ENCODE results near the gene CD86.
"Not testable (repeated sequence)": the region's sequence is repeated elsewhere in the genome, so short reads cannot be mapped to it uniquely, and the experiment has no call there.

Gene CD86

DNA sequence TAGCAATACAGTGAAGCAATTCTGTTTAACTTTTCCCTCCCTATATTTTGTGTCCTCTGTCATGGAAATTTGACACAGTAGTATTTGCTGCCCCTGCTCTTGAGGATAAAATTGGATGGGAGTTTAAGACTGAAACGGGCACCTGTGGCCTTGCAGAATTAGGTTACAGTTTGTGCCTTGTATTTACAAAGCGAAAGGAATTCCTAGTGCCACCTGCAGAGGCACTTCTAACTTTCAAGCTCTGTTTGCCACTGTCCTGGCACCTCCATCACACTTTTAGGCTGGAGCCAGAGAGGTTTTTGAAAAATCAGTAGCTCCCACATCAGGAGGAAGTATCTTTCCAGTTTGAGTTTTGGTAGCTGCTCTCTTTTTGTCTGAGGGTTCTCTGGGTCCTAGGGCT, 39.5 kb downstream of the CD86 start:
- no peak for DNase-seq

- no peak for DNase-seq
Measured at GRCh38 chr3:122097141-122097540, 42.0 kb downstream of the CD86 start.

DNA sequence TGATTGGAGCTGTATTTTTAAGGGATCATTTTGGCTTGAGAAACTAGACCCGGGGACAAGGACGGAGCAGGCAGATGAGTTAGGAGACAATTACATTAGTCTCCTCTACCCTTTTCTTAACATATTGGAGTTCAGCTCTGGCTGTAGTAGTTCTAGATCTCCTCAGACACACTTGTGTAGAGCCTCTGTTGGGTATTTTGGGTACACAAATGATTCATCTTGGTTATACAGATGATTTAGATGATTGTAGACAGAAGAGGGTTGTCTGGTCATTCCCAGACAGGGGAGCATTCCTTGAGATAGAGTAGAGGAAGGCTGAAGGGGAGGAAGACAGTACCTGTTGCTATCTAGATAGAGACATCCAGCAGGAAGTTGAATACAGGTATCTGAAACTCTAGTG, 43.4 kb downstream of the CD86 start:
- no peak for DNase-seq

DNA sequence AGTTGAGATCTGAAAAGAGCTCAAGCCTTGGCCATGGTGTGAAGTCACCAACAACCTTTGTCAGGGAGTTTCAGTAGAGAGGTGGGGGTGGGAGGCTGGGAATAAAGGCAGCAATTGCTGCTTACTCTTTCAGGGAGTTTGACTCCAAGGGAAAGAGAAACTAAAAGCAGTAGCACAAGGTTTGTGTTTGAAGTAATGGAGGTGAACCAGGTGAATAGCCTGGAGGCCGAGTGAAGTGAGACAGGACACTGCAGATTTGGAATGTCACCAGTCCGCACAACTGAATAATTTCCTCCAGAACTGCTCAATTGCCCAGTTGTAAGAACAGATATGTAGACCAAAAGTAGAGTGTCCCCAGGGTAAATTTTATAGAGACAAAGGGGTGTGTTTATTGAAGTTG, 44.1 kb downstream of the CD86 start:
- DNase-seq = no peak

- DNase-seq = no peak
Measured at GRCh38 chr3:122100083-122100482, 44.9 kb downstream of the CD86 start.

GRCh38 chr3:122100591-122101463, 45.7 kb downstream of the CD86 start:
- peak; percentile 51 for DNase-seq

DNA sequence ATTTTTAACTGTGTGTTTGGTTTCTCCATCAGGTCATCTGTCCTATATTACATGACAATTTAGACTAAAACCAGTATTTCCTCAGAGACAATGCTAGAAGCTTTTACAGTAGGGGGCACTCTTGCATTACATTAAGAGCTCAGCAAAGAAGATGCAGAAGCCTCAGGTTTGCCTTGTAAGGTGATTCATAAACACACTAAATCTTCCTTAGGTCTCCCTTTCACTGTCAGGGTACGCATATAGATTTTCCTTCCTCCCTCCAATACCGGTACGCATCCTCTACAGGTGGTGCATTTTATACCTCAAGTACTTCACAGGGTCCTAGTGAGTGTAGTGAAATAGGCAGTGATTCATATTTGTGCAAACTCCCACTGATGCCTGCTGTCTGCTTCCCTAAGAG, 46.5 kb downstream of the CD86 start:
- DNase-seq = peak; percentile 45

DNA sequence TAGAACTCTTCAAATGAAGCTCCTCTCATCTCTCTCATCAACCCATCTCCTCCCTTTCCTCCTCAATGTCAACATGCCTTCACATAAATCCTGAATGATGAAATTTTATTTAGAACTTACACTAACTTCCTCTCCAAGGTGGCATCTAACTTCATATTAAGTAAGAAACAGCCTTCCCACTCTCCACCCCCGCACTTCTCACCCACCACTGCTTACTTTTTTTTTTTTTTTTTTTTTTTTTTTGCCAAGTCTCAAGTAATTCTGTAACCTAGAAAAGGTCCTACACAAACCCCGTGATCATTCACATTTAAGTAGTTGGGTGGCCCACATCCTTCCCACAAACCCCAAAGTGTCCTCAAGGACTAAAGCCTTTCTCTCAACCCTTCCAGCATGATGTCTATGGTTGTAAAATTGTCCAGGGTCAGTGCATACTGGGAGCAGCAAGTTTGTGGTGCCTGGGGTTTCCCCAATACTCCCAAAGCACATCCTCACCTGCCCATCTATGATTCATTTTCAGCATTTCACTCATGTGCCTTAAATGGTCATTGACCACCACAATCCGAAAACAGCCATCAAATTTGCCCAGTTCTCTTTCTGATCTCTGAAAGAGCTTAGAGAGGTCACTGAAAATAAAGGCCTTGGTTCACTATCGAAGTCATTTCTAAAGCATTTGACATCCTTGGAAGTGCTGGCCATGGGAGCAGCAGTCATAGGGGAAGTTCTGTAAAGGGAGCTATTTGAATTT, 47.2 kb downstream of the CD86 start:
- DNase-seq = no peak

DNA sequence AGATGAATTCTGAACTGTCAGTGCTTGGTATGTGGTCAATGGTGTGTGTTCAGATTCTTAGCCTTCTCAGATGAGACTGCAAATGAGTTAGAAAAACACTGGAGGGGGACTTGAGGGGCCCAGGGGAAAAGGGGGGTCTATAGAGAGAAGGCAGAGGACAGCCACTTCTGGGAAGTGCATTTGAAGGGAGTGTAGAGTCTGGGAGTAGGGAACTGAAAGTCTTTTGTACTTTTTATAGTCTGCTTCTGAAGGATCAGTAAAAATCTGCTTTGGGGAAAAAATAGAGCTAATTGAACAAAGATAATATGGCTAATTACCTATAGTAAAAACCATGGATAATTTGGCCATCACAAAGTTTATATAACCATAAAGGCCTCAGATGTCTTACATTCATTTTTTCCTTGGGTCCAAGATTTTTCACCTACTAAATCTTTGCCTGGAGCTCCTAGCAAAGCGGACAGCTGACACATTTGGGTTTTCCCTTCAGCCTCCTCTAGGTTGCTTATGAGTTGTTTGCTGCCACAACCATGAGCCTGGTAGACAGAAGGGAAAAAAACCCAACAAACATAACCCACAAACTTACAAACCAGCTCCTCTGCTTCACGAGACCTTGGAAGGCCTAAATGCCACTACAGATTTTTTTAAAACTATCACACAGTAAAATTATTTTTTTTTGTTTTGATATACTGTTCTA, 48.8 kb downstream of the CD86 start:
- no peak for DNase-seq

- DNase-seq = no peak
Measured at GRCh38 chr3:122104515-122105194, 49.5 kb downstream of the CD86 start.

GRCh38 chr3:122105626-122106025, 50.5 kb downstream of the CD86 start:
- DNase-seq = no peak

DNA sequence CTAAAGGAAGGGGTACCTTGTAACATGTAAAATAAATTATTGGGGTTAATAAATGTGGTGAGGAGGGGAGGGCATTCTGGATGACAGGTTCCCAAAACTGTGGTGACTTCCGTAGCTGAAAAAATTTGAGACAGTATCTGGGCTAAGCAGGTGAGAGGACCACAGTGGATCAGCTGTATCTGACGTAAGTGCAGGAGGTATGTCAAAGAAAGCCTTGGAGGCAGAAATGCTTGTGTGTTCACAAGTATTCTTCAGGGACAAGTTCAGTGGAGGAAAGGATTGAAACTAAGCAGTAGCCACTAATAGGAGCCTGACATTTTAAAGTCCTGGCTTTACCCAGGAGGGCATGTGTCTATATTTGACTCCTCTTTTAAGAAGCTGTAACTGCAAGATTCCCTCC, 52.0 kb downstream of the CD86 start:
- DNase-seq = no peak

GRCh38 chr3:122111974-122112373, 56.8 kb downstream of the CD86 start:
- DNase-seq = no peak

GRCh38 chr3:122112754-122113153, 57.6 kb downstream of the CD86 start:
- DNase-seq = no peak

GRCh38 chr3:122123850-122124249, 68.7 kb downstream of the CD86 start:
- DNase-seq = no peak

GRCh38 chr3:122132949-122133540, 77.9 kb downstream of the CD86 start:
- no peak for DNase-seq

- DNase-seq = no peak
Measured at GRCh38 chr3:122146466-122146865, 91.3 kb downstream of the CD86 start.

DNA sequence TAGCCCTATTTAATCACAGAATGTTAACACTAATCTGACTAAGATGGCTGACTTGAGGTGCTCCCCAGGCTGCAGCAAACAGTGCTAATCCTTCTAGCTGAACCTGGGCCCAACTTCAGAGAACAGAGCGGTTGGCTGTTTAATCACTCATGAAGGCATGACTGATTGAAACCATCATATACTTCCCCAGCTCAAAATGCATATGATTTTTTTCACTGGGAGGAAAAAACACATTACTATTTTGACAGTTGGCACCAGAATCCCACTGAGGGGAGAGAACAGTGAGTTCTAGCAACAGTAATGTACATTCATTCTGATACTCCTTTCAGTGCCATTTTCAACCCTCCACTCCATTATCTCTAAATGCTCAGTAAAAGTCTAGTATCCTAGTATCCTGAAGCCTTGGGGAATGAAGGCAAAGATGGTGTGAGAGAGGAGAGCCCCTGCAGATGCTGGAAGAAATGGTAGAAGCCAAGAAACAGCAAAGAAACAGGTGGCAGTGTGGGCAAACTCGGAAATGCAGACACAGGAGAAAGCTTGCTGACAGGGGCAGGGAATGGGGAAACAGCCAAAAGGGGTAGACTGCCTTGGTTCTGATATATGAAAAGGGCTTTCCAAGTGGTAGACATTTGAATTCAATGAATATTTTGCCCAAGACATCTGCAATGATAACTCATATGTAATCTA, 93.9 kb downstream of the CD86 start:
- no peak for DNase-seq

DNA sequence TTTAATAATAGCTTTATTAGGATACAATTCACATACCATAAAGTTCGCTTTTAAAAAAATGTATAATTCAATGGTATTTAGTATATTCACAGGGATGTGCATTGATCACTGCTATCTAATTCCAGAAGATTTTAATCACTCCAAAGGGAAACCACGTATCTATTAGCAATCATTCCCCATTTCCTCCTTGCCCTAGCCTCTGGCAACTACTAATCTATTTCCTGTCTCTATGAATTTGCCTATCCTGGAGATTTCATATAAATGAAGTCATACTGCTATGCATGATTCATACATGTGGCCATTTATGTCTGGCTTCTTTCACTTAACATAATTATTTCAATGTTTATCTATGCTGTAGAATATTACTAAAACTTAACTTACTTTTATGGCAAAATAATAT, 96.3 kb downstream of the CD86 start:
- no peak for DNase-seq

- DNase-seq = not testable (repeated sequence)
Measured at GRCh38 chr3:122164983-122165382, 109.8 kb downstream of the CD86 start.

- DNase-seq = no peak
Measured at GRCh38 chr3:122167630-122168029, 112.5 kb downstream of the CD86 start.

- no peak for DNase-seq
Measured at GRCh38 chr3:122168044-122168443, 112.9 kb downstream of the CD86 start.

Data from DMS 273 treated with DMSO at 0.1 percent for 48 hours (cell line).